22Rv1 (cell line): ENCODE results near the gene CEACAM19.
A peak's percentile ranks its signal among the peaks of the same experiment; 100 is the strongest.

Source experiments
- H3K27ac ChIP-seq: fragments of 450-650 bp; 2 replicates; pipeline ENCODE4 v1.5.1; 2017
- ZFX ChIP-seq: fragments of 450-650 bp; IDR thresholded peaks from 2 replicates; pipeline ENCODE4 v1.6.1; 2017; ENCODE audit warnings: antibody characterized with exemption, borderline replicate concordance
- TF ChIP-seq, protein P1 (sequence below): fragments of 450-650 bp; IDR thresholded peaks from 2 replicates; pipeline ENCODE4 v1.5.1; 2017; ENCODE audit warnings: mild to moderate bottlenecking

CEACAM19 gene

DNA sequence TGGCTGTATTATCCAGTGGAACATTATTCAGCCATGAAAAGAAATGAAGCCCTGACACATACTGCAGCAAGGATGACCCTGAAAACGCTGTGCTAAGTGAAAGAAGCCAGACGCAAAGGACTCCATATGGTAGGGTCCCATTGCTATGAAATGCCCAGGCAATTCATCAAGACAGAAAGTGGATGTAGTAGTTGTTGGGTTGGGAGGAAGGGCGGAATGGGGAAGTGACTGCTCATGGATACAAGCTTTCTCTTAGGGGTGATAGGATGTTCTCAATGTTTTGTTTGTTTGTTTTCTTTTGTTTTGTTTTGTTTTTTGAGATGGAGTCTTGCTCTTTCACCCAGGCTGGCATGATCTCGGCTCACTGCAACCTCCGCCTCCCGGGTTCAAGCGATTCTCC, 16.6 kb downstream of the CEACAM19 start:
- TF ChIP-seq, protein P1, sequence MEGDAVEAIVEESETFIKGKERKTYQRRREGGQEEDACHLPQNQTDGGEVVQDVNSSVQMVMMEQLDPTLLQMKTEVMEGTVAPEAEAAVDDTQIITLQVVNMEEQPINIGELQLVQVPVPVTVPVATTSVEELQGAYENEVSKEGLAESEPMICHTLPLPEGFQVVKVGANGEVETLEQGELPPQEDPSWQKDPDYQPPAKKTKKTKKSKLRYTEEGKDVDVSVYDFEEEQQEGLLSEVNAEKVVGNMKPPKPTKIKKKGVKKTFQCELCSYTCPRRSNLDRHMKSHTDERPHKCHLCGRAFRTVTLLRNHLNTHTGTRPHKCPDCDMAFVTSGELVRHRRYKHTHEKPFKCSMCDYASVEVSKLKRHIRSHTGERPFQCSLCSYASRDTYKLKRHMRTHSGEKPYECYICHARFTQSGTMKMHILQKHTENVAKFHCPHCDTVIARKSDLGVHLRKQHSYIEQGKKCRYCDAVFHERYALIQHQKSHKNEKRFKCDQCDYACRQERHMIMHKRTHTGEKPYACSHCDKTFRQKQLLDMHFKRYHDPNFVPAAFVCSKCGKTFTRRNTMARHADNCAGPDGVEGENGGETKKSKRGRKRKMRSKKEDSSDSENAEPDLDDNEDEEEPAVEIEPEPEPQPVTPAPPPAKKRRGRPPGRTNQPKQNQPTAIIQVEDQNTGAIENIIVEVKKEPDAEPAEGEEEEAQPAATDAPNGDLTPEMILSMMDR = no peak
- no peak for TF ChIP-seq ZFX

DNA sequence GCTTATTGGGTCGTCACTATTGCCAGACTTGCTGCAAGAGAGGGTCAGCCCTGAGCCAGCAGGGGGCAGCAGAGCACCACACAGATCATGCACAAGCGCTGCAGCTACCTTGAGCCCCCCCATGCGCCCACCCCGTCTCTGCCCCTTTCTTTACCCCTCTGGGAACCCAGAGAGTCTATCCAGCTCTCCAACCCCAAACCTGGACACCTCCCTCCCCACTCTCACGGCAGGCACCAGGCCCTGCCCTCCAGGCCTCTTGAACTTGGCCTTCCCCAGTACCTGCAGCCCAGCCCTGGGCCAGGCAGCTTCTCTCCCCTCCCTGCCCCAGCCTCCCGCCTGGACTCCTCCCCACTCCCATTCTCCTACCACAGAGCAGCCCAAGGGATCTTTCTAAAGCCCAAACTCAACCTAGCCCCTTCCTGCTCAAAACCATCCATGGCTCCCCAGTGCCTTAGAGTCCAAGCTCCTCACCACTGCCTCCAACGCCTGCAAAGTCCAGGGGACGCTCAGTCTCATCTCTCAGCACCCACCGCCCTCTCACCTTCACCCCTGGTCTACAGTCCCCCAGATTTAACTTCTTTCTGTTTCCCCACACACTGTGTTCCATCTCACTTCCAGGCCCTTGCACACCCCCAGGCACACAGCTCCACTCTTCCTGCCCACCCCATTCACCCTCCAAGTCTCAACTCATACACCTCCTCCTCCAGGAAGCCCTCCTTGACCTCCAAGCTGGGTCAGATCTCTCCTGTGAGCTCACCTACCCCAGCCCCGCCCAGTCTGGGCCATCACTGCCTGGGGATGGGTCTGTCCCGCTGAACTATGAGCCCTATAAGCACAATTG, 18.2 kb downstream of the CEACAM19 start:
- TF ChIP-seq ZFX = no peak
- TF ChIP-seq, protein P1 = peak; percentile 91
- no peak overlapping the region for H3K27ac ChIP-seq

More for the DNA sequence above, 16.6 kb downstream of the CEACAM19 start:
- H3K27ac ChIP-seq = no peak overlapping the region

DNA sequence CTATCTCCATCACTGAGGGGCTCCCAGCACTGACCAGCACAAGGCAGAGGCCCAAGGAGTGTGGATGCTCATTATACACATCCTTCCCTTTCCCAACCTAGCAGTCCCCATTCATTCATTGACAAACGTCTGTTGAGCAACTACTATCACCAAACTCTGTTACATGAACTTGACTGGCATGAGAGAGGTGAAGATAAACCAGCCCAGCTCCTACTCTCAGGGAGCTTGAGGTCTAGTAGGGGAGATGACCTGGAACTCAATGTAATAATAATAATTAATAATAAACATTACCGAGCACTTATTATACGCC, 18.8 kb downstream of the CEACAM19 start:
- no peak for TF ChIP-seq ZFX
- TF ChIP-seq, protein P1 = no peak
- no peak overlapping the region for H3K27ac ChIP-seq

- no peak for TF ChIP-seq ZFX
- TF ChIP-seq, protein P1 = no peak
- H3K27ac ChIP-seq = peak overlapping the region; percentile 92
Measured at GRCh38 chr19:44692379-44692721, 21.1 kb downstream of the CEACAM19 start.

DNA sequence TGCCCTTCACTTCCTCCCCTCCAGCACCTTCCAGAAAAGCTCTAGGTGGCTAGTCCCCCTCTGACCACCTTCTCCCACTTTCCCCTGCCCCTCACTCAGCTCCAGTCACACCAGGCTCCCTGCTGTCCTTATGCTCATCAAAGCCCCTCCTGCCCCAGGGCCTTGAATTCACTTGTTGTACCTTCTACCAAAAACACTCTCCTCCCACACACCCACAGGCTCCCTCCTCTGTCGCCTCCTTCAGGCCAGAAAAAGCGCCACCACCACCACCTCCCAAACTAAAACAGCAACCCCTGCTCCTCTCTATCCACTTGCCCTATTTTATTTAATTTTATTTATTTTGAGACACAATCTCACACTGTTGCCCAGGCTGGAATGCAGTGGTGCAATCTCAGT, 22.9 kb downstream of the CEACAM19 start:
- peak overlapping the region; percentile 92 for H3K27ac ChIP-seq
- TF ChIP-seq ZFX = no peak
- TF ChIP-seq, protein P1 = peak; percentile 63

DNA sequence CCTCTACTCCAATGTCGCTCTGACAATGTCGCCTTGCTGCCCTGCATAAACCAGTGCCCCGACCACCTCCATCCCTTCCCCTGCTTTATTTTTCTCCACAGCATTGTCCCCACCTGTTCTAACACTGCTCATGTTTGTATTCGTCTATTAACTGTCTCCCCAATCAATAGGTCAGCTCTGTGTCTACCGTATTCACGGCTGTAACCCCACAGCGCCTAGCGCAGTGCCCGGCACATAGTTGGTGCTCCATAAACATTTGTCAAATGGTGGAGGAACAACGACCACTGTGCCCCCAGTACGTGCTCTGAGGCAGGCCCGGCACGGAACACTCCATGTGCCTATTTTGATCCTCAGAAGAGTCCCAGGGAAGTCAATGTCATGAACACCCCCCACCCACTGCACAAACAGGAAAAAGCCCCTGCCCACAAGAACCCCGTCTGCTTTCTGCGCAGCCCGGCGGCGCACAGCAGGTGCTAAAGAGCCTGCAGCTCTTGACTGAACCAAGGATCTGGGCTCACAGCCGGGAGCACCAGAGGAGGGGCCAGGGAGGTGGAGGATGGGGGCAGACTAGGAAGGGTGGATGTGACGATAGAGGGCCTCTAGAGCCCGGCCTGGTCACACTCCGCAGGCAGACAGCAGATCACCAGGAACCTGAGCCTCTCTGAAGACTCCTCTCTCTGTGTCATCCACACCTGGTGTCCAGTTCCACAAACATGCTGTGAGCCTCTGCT, 25.8 kb downstream of the CEACAM19 start:
- TF ChIP-seq ZFX = no peak
- TF ChIP-seq, protein P1 = no peak
- peak overlapping the region; percentile 92 for H3K27ac ChIP-seq

GRCh38 chr19:44697670-44698034, 26.4 kb downstream of the CEACAM19 start:
- no peak for TF ChIP-seq ZFX
- TF ChIP-seq, protein P1 = no peak
- peak overlapping the region; percentile 92; the same call in 1 of the 2 replicates for H3K27ac ChIP-seq
